GM19023 (cell line): ENCODE measurements around the gene RARB.

Experiments
- ATAC-seq: cut with Tn5 transposase; IDR thresholded peaks from one replicate; pipeline ENCODE4 v1.9.1; 2021; ENCODE audit warnings: mild to moderate bottlenecking, moderate library complexity; ENCODE audit not compliant: unreplicated experiment

The RARB gene

DNA sequence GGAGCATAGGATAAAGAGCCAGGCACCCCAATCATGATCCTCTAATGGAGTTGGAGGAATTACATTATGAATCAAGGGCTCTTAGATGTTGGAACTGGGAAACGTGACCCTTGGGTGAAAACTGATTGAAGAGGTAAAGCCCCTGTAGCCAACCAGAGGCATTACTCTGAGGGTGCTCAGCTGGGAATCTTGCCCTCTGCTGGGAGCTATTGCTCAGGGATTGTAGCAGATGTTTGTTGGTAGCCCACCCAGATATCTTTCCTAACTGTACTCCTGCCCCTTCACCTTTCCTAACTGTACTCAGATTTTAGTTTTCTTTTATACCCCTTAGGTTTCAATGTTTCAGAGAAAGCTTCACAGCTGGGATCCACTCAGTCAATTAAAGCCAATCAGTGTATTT, 74.2 kb downstream of the RARB start:
- ATAC-seq = no peak

DNA sequence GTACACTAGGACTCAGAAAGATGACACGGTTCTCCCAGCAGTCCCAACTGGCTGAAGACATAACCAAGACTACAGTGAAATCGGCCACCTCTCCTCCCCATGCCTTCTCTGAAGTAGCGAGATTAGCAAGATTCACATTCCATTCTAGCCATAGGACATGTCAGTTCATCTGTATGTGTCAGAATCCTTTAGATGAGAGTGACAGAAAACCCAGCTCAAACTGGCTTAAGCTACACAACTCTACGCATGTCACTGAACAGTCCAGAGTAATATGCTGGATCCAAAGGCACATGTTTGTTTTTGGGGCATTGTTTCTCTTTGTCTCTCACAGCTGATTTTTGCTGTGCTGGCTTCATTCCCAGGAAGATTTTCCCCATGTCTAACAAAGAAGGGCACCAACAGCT, 75.8 kb downstream of the RARB start:
- no peak for ATAC-seq

DNA sequence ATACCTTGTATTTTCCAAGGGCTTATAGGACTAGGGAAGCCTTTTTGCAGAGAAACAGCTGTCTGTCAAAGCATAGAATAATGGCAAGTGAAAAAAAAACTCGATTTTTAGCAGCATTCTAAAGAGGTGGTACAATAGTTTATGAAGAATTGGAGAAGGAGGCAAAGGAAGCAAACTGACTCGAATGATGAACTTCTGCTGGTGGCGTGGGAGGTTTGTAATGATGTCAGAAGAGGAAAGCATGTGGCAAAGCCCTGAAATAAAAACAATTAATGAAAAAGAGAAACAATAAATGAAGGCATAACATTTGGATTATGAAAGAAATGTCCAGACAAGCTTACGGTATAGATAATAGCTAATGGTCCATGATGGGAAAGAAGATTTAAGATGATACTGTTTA, 77.5 kb downstream of the RARB start:
- no peak for ATAC-seq

DNA sequence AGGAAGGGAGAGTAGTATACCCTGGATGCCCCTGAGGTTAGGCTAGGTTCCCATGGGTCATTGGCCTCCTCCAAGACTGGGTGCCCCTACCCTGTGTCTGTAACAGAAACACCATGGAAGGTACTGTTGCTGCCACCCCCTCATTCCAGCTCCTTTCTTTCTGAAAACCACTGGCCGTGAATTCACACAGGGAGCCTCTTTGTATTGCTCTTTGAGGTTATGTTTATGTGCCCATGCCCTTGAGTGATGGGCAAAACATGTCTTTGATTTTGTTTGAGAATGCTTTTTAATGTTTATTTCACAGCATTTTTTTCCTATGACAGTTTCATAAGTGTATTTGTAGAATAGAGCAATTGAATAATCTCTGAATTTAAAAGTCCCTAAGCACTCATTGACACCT, 79.7 kb downstream of the RARB start:
- ATAC-seq = no peak

DNA sequence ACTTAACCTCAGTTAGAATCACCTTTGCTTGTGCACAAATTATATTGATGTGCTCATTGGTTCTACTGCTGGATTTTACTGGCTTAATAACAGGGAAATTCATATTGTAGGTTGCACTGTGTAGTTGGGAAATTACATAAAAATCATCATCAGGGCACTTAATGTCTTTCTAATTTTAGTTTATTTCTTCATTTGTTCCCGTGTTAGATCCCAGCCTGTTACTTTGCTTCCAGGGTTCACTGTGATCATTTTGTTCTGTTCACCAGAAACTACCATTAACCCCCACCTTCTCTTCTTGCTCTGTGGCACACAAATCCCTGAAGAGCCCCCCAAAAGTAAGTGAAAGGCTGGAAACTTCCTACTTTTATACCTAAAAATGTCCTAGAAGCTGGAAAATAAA, 80.4 kb downstream of the RARB start:
- no peak for ATAC-seq

DNA sequence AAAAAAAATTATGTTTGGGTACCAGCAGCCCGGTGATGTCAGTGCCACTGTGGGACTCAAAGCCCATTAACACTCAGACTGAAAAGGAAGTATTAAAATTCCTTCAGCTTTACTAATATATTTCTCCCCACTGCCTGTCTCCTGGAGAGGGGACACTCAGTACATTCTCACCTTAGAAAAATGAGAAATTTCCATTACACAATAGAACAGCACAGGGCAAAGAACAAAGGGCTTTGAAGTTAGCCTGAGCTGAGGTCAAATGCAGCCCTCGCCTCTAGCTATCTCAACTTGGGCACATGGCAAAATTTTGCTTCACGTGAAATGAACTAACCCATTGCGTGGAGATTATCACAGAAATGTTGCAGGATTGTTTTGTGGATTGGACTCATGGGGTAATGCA, 80.8 kb downstream of the RARB start:
- ATAC-seq = no peak

DNA sequence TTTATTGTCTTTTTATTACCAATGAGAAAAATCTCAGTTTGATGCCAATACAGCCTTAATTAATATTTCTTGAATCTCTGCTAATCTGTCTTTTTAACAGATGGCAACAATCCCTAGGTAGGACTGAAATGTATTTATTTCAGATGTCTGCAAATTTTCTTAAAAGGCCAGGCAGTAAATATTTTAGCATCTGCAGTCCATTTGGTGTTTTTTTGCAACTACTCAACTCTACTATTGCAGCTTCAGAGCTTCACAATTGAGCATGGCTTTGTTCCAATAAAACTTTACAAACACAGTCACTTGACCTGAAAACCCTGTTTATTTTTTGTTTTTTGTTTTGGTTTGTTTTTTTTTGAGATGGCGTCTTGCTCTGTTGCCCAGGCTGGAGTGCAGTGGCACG, 82.7 kb downstream of the RARB start:
- no peak for ATAC-seq

DNA sequence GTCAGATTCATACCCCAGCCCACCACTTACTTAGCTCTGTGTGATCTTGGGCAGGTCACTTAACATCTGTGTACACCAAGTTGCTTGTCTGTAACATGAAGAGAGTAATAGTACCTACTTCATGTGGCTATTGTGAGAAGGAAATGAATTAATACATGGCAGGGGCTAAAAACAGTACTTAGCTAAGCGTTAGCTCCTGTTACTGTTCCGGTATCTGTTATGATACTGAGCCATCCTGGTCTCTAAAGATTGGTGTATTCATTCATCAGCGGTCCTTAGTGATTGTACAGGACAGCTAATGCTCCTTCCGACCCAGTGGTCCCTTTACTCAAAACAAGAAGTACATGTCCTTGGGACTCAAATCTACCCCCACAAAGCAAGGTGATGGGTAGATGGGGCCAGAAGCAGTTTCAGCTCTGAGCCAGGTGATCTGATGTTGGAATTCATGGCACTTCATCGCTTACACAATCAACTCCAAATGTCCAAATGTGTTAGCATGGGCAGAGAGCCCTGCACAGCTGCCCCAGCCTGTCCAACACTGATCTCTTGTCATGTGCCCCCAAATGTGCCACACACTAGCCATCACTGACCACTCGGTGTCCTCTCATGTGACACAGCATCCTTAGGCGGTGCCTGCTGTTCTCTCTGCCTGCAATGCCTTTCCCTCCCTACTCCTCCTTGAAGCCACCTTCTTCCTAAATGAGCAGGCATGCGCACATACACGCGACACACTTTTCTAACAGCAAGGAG, 84.1 kb downstream of the RARB start:
- ATAC-seq = no peak

DNA sequence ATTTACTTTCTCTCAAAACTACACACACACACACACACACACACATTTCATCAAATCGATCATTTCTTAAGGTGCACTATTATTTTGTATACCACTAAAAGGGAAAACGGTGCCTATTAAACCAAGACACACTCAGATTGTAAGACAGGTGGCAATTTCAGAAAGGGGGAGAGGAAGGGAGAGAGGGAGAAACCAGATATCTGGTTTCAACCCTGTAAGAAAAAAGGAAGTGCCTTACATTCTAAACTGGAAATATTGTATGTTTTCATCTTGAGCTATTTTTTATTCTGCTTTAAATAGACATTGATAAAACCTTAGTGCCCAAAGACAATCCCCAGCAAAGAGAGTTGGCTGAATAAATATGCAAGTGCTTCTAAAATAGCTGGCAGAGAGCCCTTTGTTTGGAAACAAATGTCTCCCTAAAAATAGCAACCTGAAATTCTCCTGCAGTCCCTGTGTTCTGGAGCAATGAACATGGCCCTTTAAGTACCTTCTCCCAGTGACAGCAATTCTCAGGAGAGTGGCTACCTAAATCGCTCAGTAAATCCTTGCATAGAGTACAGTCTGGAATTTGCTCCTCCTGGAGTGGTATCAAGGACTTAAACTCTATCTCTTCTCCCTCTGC, 85.7 kb downstream of the RARB start:
- ATAC-seq = no peak

DNA sequence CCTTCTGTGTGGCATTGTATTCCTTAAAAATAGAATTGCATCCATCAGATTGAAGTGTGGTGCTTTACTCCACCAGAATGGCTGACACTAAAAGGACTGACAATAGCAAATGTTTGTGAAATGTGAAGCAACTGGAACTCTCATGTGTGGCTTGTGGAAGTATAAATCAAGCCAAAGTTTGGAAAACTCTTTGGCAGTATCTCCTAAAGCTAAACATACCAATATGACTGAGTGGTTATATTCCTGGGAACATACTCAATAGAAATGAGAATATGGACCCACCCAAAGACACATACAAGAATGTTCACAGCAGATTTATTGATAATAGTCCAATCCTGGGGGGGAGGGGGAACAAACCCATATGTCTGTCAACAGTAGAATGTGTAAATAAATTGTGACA, 87.1 kb downstream of the RARB start:
- no peak for ATAC-seq

DNA sequence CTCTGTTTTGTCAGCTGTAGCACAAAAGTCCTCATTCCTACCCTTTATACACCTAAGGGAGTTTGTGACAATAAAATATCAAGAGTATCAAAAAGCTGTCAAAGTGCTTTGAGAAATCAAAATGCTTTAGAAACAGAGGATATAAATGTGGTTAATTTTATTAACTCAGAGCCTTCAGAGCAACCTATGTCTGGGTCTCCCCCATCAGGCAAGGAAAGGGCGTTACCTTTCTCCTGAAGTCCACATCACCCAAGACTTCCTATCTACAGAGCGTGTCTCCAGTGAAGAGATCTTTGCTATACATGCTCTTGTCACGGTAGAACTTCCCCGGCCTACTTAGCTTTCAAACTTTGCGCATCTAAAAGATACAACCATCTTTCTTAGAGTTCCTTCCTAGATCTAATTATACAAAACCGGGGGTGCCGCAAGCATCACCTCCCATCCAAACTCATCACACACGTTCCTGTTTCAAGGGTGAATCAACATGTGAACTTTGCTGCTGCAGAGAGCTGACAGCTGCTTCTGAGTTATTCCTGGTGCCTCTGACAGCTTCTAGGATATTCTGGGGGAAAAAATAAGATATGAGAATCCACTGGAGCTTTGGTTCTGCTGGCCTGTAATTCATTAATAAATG, 93.0 kb downstream of the RARB start:
- ATAC-seq = no peak

DNA sequence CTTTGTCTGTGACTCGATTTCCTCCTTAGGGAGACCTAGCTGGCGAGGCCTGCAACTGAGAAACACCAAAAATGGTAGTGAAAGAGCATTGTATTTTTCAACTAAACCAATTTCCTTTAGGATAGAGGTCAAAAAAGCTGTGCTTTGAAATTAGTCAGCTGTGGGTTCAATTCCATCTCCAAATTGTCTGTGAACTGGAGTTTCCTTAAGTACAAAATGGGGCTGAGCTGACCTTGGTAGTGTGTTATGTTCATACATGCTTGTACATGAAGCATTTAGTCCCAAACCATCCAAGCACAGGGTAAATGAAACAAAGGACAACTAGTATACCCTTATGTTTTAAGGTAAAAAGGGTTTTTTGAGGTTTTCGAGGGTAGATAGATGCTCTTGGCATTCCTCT, 99.3 kb downstream of the RARB start:
- ATAC-seq = no peak

DNA sequence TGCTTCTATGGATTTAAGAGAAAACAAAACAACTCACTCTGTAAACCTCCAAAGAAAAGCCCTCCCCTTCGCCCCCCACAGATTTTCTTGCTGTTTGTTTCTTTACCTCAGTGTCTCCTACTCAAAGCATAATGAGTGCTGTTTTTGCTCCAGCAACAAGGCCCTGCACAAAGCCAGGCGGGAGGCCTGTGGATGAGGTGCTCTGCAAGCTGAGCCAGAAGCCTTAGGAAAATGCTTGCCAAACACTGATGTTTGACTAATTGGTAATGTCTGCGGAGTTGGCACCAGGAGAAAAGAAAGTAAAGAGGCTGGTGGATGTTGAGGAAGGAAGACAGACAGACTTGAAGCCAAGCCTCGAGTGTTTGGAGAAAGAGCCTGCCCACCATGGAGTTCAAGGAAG, 99.7 kb downstream of the RARB start:
- no peak for ATAC-seq

DNA sequence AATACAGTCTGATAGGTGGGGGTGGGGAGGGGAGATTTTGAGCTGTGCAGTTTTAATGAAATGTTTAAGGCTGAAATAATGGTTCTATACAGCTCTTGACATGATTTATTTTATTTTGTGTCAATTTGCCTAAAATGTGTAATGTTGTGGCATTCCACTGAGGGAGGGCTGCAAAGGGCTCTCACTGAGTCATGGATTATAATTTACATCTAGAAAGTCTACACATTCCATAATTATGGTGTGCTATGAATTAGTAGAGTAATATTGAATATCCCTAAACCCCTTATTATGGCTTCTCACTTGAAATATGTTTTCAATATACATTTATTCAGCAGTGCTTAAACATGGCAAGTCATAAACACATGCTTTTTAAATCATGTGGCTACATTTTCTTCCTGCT, 103.9 kb downstream of the RARB start:
- no peak for ATAC-seq

DNA sequence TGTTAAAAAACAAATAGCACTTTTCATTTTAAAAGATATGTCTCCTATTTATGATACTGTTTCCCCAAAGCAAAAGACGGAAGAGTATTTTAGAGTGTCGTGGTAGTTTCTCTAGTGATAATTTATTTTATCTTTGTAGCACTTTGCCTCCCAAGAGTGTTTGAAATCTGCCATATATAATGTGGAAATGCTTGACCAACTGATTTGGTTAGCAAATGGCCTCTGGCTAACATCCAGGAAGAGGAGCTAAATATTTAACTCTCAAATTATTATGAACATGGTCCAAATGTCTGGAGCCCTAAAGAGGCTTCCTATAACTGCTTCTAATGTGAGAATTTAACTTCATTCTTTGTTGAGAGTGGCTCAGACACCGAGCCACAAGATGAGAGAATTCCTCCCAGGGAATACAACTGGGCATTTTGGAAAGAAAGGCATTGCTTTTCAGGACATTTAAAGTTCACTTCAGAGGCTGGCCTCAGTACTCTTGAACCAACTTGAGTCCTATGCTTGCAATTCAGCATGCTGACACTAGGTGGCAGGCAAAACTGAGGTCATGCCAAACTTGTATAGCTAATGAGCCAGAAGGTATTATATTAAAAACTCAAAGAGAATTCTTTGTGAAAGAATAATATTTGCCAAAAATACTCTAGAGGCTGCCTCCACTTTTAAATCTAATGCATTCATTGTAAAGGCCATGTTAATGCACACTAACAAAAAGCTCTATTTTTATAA, 104.5 kb downstream of the RARB start:
- ATAC-seq = no peak

DNA sequence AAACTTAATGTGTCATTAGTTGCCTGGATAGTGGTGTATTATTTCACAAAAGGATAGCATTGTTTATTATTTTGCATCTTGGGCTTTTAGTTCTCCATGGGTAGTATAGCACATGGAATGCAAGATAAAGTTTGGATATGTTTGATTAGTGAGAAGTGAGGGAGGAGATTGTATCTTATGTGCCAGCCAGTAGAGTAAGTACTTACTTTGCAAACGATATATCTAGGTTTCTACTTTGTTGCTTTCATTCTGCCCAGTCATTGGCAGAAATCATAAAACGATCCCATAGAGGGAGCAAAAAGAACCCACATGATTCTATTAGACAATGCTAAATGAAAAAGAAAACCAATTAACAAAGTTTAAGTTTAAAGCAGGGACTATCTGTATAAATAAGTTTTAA, 105.3 kb downstream of the RARB start:
- no peak for ATAC-seq

DNA sequence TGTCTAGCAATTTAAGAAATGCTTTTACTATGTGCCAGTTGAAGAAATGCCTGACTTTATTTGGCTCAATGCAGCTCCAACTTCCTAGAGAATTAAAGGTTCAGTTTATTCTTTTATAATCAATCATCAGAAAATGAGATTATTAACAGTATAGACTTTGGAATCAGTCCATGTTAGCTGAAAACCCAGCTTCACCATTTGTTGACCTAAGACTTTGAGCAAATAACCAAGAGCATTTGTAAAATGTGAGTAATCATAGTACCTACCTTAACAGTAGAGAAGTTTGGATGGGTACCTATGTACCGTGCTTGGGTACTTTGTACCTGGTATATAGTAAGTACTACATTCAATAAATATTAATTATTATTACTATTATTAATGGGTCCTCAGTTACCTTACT, 105.9 kb downstream of the RARB start:
- ATAC-seq = no peak

DNA sequence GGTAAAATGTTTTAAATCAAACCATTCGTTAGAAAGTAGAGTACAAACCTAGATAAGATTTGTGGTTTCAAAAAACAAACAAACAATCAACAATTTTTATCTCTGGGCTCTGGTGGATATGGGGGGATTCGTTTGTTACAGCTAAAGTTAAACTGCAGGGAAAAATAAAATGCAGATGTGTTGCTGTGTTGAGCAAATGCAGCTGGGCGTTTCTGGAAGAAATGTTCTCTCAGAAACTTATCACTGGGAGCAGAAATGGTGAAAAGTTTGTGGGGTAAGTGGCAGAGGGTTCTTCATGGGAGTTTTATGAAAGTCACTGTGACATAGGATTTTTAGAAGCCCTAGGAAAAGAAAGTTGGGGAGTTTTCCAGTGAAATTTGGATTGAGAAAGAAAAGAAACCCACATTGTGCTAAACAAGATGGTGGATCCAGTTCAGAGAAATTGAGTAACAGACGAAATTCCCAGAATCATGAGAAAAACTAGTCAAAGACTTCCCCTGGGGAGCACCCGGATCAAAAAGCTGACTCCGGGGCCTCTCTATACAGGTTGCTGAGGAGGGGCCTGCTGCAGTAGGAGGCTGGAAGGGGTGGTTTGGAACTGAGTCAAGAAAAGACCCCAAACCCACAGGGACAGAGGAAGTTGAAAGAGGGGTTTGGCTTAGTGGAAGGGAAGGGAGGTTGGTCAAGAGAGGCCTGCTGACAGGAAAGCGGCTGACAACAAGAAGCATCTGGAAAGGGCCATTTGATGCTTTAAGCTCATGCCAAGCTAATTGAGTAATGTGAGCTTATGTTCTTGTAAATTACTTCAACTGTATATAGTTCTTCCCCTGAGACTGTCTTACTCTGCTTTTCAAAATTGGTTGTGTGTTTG, 108.7 kb downstream of the RARB start:
- ATAC-seq = no peak

DNA sequence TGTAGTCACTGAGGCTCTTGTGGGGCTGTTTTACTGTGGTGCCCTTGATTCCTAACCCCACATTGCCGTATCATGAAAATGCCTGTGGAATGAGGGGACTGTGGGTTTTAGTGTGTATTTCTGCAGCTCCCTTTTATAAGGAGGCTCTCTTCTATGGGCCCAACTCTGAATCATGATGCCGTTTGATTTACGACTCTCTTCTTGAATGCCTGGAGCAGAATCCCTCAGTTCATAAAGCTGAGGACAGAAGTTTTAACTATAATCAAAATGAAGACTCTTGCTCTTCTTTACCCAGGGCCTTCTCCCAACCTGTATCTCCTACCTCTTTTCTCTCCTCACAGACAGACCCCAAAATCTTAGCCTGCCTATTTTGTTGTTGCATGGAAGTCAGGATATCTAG, 109.5 kb downstream of the RARB start:
- no peak for ATAC-seq

DNA sequence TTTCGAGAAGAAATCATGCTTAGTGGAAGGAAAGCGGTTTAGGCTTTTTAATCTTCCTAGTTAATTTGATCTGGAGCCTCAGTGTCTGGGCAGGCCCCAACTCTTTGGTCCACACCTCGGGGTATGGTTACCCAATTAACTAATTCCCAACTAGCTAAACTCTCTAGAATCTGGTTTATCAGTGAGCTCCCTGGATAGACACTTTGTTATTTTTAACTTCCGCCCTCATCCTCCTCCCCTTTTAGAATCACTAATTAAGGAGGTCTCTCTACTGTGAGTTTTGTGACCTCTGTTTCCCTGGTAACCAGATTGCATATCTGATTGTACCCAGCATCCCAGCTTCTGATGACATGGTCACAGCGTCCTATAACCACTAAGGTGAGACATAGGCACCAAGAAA, 112.2 kb downstream of the RARB start:
- ATAC-seq = no peak

DNA sequence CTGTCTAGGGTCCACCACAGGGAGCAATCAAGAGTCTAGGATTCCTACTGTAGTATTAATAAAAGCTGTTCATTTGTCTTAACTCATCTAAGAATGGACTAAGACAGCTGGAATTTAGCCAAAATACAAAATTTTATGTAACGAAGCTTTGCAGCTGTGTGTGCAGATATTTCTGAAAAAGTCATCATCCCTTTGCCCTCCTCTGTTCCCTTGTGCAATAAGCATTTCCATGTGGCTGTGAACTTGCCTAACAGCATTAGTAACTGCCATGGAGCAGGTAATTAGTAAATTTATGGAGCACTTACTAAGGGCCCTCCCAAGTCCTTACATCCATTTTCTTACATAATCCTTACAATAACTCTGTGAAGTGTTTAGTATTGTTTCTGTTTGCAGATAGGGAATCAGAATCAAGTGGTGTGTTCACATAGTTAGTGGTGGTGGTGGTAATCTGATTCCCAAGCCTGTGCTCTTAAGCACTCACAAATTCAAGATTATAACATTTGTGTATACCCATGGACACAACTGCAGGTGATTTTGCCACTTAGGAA, 114.5 kb downstream of the RARB start:
- ATAC-seq = no peak
